HCT116 (cell line): ENCODE measurements around the gene TCOF1. TPM values are rescaled to one million over a fixed set of nuclear protein-coding genes. Genes with fewer than 3 reads are reported as not detected.

Source experiments
- ATAC-seq: fragments of 200-7000 bp; cut with Tn5 transposase; 2 replicates; pipeline ENCODE4 v1.9.1; 2020; ENCODE audit warnings: mild to moderate bottlenecking, moderate library complexity
- BruUV-seq: library from RNA; stranded (reverse); fragments of 400-500 nt; replicated peaks from 2 replicates; lab custom pipeline; 2021; lab: Mats Ljungman, UMichigan
- CTCF ChIA-PET: fragments of 300-600 bp; sonication (Branson Sonifier 250); formaldehyde crosslinking; loops from one replicate; lab custom pipeline; 2021; ENCODE audit warnings: antibody characterized with exemption; lab: Charles Lee
- POLR2A ChIA-PET: fragments of 300-600, 350-600 bp; sonication (Branson Sonifier 250); formaldehyde crosslinking; loops from one replicate; lab custom pipeline; 2021; ENCODE audit warnings: antibody characterized with exemption; lab: Charles Lee
- RAD21 ChIA-PET, 2 experiments: fragments of 300-600 bp; sonication (Branson Sonifier 250); formaldehyde crosslinking; loops; one replicate each; lab custom pipeline; 2023; ENCODE audit warnings: low total read pairs in 2 of 2; ENCODE audit not compliant: uncharacterized antibody in 2 of 2, unreplicated experiment in 2 of 2, low non-redundant PET in 1 of 2; lab: Charles Lee
- DNase-seq: peaks from one replicate; pipeline ENCODE4 v3.0.0-alpha.2; 2010; ENCODE audit warnings: low read depth, low spot score
- H2AFZ ChIP-seq: fragments of 200-600 bp; shearing (Covaris generic), sonication (generic); 2 replicates; pipeline ENCODE4 v1.6.1; 2017; ENCODE audit warnings: low read depth, mixed run types, mixed read lengths, antibody characterized with exemption, low read length; ENCODE audit not compliant: poor library complexity, severe bottlenecking
- H3K27ac ChIP-seq: 2 replicates; pipeline ENCODE4 v1.5.1; 2012; ENCODE audit warnings: low read depth, low read length
- H3K27me3 ChIP-seq: fragments of 200-600 bp; sonication (generic); 2 replicates; pipeline ENCODE4 v1.6.1; 2016; ENCODE audit warnings: mixed run types, low read length, mixed read lengths; ENCODE audit not compliant: insufficient read depth
- H3K36me3 ChIP-seq, 2 experiments: fragments of 200-500 bp in 1 of 2; fragments of 200-600 bp in 1 of 2; sonication (Bioruptor generic) in 1 of 2; sonication (generic) in 1 of 2; 2 replicates each; pipeline versions ENCODE4 v1.5.1 to v1.6.1; 2014 to 2016; ENCODE audit warnings: low read length in 2 of 2, inconsistent platforms in 1 of 2, mixed read lengths in 1 of 2, mixed run types in 1 of 2; ENCODE audit not compliant: insufficient read depth in 2 of 2, control insufficient read depth in 1 of 2
- H3K4me1 ChIP-seq, 2 experiments: fragments of 200-600 bp in 1 of 2; sonication (generic) in 1 of 2; 2 replicates each; pipeline versions ENCODE4 v1.5.1 to v1.6.1; 2012 to 2017; ENCODE audit warnings: low read length in 2 of 2, inconsistent platforms in 1 of 2, mild to moderate bottlenecking in 1 of 2, mixed read lengths in 1 of 2, mixed run types in 1 of 2, moderate library complexity in 1 of 2; ENCODE audit not compliant: insufficient read depth in 2 of 2, control insufficient read depth in 1 of 2
- H3K4me2 ChIP-seq: fragments of 200-600 bp; sonication (generic); 2 replicates; pipeline ENCODE4 v1.6.1; 2017; ENCODE audit warnings: mixed run types, low read length, mixed read lengths
- H3K4me3 ChIP-seq, 2 experiments: fragments of 200-600 bp in 1 of 2; sonication (generic) in 1 of 2; replicated peaks in 1 of 2; 2 replicates each; pipeline ENCODE4 v1.5.1; 2011 to 2016; ENCODE audit warnings: low read length in 2 of 2, control low read depth in 1 of 2, low read depth in 1 of 2, mild to moderate bottlenecking in 1 of 2, mixed read lengths in 1 of 2, mixed run types in 1 of 2
- H3K79me2 ChIP-seq: fragments of 200-600 bp; sonication (generic); 2 replicates; pipeline ENCODE4 v1.6.1; 2017; ENCODE audit warnings: mild to moderate bottlenecking, mixed run types, low read length, moderate library complexity, mixed read lengths; ENCODE audit not compliant: insufficient read depth
- H3K9ac ChIP-seq: fragments of 200-600 bp; sonication (generic); 2 replicates; pipeline ENCODE4 v1.6.1; 2016; ENCODE audit warnings: low read length, mixed read lengths
- H3K9me2 ChIP-seq: fragments of 200-600 bp; sonication (generic), shearing (Covaris generic); 2 replicates; pipeline ENCODE4 v1.6.1; 2017; ENCODE audit warnings: mixed run types, mild to moderate bottlenecking, moderate library complexity; ENCODE audit not compliant: insufficient read depth
- H3K9me3 ChIP-seq, 2 experiments: fragments of 200-500 bp in 1 of 2; fragments of 200-600 bp in 1 of 2; sonication (Bioruptor generic) in 1 of 2; sonication (generic) in 1 of 2; 2 replicates each; pipeline ENCODE4 v1.6.1; 2014 to 2017; ENCODE audit warnings: low read length in 2 of 2, mixed read lengths in 2 of 2, inconsistent platforms in 1 of 2, low read depth in 1 of 2, mild to moderate bottlenecking in 1 of 2, mixed run types in 1 of 2, moderate library complexity in 1 of 2; ENCODE audit not compliant: control insufficient read depth in 1 of 2, insufficient read depth in 1 of 2
- H4K20me1 ChIP-seq: fragments of 200-600 bp; sonication (generic), shearing (Covaris generic); 2 replicates; pipeline ENCODE4 v1.6.1; 2017; ENCODE audit warnings: mixed run types, mild to moderate bottlenecking, moderate library complexity; ENCODE audit not compliant: insufficient read depth
- ATF3 ChIP-seq: IDR thresholded peaks from 2 replicates; pipeline ENCODE4 v1.6.1; 2012
- CBX3 ChIP-seq: IDR thresholded peaks from 2 replicates; pipeline ENCODE4 v1.6.1; 2012; ENCODE audit warnings: low read depth
- CTCF ChIP-seq, 3 experiments: fragments of 200-600 bp in 1 of 3; sonication (generic) in 1 of 3; IDR thresholded peaks in 2 of 3; conservative IDR thresholded peaks in 1 of 3; 2 replicates each; pipeline ENCODE4 v1.5.1; 2012 to 2017; ENCODE audit warnings: low read depth in 2 of 3, low read length in 2 of 3, antibody characterized with exemption in 1 of 3, borderline replicate concordance in 1 of 3, control low read depth in 1 of 3, mild to moderate bottlenecking in 1 of 3, mixed read lengths in 1 of 3, mixed run types in 1 of 3, moderate library complexity in 1 of 3; ENCODE audit not compliant: insufficient read depth in 1 of 3
- ELF1 ChIP-seq: IDR thresholded peaks from 2 replicates; pipeline ENCODE4 v1.6.1; 2012; ENCODE audit warnings: low read depth, borderline replicate concordance
- EZH2 ChIP-seq: fragments of 200-600 bp; sonication (generic); IDR thresholded peaks from 2 replicates; pipeline ENCODE4 v1.6.1; 2017; ENCODE audit warnings: antibody characterized with exemption, mixed run types
- EZH2phosphoT487 ChIP-seq: fragments of 200-600 bp; IDR thresholded peaks from 2 replicates; pipeline ENCODE4 v1.6.1; 2018; ENCODE audit warnings: antibody characterized with exemption, borderline replicate concordance
- JUND ChIP-seq: IDR thresholded peaks from 2 replicates; pipeline ENCODE4 v1.6.1; 2012
- POLR2AphosphoS5 ChIP-seq: IDR thresholded peaks from 2 replicates; pipeline ENCODE4 v1.6.1; 2011; ENCODE audit warnings: mild to moderate bottlenecking, low read depth, low read length, moderate library complexity
- REST ChIP-seq: IDR thresholded peaks from 2 replicates; pipeline ENCODE4 v1.6.1; 2012; ENCODE audit warnings: low read depth
- SRF ChIP-seq: IDR thresholded peaks from 2 replicates; pipeline ENCODE4 v1.6.1; 2012; ENCODE audit warnings: low read depth
- TCF7L2 ChIP-seq: IDR thresholded peaks from 2 replicates; pipeline ENCODE4 v1.7.0; 2011; ENCODE audit warnings: borderline replicate concordance, inconsistent platforms; ENCODE audit not compliant: insufficient read depth, insufficient read length; ENCODE audit errors: extremely low read depth
- ZNF274 ChIP-seq: fragments of 200-500 bp; sonication (Bioruptor generic); IDR thresholded peaks from 2 replicates; pipeline ENCODE4 v1.6.1; 2014; ENCODE audit warnings: mild to moderate bottlenecking, low read depth, low read length, inconsistent platforms
- intact Hi-C: fragments of 100-400 bp; cut with micrococcal nuclease; formaldehyde crosslinking; loops from 2 replicates; pipeline ENCODE4 v1.10.0; 2022
- total RNA-seq: library from RNA; stranded (reverse); gene quantifications from one replicate; pipeline ENCODE4 v1.2.1, GENCODE V29; 2021; ENCODE audit not compliant: unreplicated experiment

The TCOF1 gene
- total RNA-seq, 1 experiment from 2014 or later = 94.7 TPM

- intact Hi-C loops = no loop called here
- ChIA-PET RAD21 (no interaction called here), CTCF (no interaction called here), POLR2A (no interaction called here)
- Histone ChIP-seq H3K27me3 (no peaks in the 10 kb centered on the region), H3K9ac (no peak overlapping the region), H3K27ac (no peak overlapping the region), H3K4me1 (peaks cover 10 to 26% of the 10 kb centered on the region in 2 experiments; a peak in 3 of 4 replicates), H3K9me2 (no peaks in the 10 kb centered on the region), H3K79me2 (no peaks in the 10 kb centered on the region), H4K20me1 (no peaks in the 10 kb centered on the region), H3K4me2 (no peak overlapping the region), H3K36me3 (peaks cover 0 to 7% of the 10 kb centered on the region in 2 experiments; a peak in 1 of 4 replicates), H3K4me3 (no peak overlapping the region), H3K9me3 (no peaks in the 10 kb centered on the region), H2AFZ (no peak overlapping the region)
- no TSS peak for BruUV-seq
- no peak for DNase-seq
- TF ChIP-seq CTCF (IDR thresholded peaks at IDR 0.05 in 2 of 3, conservative IDR thresholded peaks at IDR 0.05 in 1 of 3; ENCODE audit: borderline replicate concordance in 1 of 3, insufficient read depth in 1 of 3, low read depth in 2 of 3, low read length in 2 of 3) (no peak), ZNF274 (no peak), REST (no peak), JUND (no peak), ELF1 (no peak), CBX3 (no peak), SRF (no peak), POLR2AphosphoS5 (no peak), TCF7L2 (no peak), ATF3 (no peak), EZH2phosphoT487 (no peak), EZH2 (no peak)
- no peak for ATAC-seq
Measured at GRCh38 chr5:150407096-150407720, 49.7 kb downstream of the TCOF1 start.
